NCI-H2107 (cell line): ENCODE measurements around the gene GALK1.

ENCODE experiments used
- DNase-seq: peaks from one replicate; lab custom pipeline; 2025; lab: John Stamatoyannopoulos, UW

GALK1 gene

GRCh38 chr17:75749545-75750389 is 15.2 kb downstream of the GALK1 start:
- peak; percentile 50 for DNase-seq

GRCh38 chr17:75748706-75749105 is 16.3 kb downstream of the GALK1 start:
- no peak for DNase-seq

DNA sequence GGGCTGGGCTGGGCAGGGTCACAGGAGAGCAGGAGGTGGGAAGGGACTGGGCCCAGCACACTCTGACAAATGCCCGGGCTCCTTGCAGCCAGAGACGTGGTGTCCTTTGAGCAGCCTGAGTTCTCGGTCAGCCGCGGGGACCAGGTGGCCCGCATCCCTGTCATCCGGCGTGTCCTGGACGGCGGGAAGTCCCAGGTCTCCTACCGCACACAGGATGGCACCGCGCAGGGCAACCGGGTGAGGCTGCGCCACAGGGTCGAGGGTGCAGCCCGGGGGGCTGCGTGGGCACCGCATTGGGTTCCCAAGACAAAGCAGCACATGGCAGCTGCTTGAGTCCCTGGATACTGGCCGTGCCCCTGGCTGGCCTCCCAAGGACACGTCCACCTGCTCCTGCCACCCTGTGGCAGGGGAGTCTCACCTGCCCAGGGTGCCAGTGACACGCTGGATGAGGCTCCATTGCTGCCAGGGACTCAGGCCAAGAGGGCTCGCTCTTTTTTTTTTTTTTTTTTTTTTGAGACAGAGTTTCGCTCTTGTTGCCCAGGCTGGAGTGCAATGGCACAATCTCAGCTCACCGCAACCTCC is 21.3 kb downstream of the GALK1 start:
- no peak for DNase-seq

- DNase-seq: no peak
Measured at GRCh38 chr17:75742337-75742736, 22.7 kb downstream of the GALK1 start.

- DNase-seq: no peak
Measured at GRCh38 chr17:75740631-75741077, 24.3 kb downstream of the GALK1 start.

DNA sequence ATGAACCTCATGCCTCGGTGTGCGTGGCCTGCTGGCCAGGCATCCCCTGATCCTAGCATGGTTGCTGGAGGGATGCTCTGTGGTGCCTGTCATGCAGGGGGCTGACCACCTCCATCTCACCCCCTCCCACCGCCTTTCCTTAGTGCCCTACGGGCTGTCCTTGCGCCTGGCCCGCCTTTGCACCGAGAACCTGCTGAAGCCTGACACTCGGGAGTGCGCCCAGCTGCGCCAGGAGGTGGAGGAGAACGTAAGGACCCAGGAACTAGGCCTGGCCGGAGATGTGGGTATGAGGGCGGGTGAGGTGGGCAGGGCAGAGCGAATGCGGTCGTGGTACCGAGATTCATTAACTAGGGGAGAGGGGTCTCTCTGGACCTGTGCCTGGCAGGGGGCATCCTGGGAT is 24.8 kb downstream of the GALK1 start:
- DNase-seq: no peak

- no peak for DNase-seq
Measured at GRCh38 chr17:75739801-75740200, 25.2 kb downstream of the GALK1 start.

- DNase-seq: no peak
Measured at GRCh38 chr17:75739174-75739573, 25.8 kb downstream of the GALK1 start.

DNA sequence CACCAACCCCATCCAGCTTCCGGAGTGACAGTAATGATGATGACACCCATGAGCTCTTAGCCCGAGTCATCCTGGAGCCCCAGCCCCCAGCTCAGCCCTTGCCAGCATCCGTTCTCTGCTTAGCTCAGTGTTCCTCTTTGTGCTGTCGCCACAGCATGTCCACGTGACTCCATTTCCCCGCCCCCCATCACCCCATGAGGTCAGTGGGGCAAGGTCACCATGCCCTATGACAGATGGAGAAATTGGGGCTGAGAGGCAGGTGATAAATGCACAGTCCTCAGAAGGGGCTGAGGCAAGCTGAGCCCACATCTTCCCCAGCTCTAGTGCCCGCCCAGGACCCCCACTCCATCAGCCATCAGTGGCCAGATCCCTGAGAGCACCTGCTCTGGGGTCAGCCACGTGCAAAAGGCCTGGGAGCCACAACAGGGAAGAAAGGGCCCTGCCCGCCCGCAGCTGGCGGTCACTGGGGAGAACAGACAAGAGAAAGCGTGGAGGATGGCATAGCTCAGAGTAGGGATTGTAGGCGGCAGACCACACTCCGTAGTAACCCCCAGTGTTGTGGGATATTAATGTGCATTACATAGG is 26.7 kb downstream of the GALK1 start:
- no peak for DNase-seq

DNA sequence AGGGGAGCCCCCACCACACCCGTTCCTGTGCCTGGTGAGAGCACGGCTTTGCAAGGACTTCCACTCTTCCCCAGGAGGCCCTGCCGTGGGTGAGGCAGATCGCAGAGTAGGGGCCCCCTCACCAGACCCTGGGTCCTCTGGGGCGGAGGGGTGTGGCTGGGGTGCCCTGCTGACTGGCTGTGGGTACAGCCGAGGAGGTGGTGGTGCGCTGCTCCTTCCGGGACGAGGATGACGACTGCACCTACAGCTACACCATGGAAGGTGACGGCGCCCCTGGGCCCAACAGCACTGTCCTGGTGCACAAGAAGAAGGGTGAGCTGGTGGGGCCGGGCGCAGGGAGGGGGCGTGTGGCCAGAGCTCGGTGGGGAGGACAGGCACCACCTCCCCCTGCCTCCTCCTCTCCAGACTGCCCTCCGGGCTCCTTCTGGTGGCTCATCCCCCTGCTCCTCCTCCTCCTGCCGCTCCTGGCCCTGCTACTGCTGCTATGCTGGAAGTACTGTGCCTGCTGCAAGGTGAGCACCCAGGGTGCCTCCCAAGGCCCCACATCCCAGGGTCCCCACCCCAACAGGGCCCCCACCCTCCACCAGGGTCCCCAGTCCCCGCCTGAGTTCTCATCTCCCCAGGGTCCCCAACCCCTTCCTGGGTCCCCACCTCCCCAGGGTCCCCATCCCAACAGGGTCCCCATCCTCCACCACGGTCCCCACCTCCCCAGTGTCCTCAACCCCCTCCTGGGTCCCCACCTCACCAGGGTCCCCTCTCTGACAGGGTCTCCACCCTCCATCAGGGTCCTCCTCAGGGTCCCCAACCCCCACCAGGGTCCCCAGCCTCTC is 27.6 kb downstream of the GALK1 start:
- no peak for DNase-seq

- DNase-seq: no peak
Measured at GRCh38 chr17:75736173-75736835, 28.7 kb downstream of the GALK1 start.

DNA sequence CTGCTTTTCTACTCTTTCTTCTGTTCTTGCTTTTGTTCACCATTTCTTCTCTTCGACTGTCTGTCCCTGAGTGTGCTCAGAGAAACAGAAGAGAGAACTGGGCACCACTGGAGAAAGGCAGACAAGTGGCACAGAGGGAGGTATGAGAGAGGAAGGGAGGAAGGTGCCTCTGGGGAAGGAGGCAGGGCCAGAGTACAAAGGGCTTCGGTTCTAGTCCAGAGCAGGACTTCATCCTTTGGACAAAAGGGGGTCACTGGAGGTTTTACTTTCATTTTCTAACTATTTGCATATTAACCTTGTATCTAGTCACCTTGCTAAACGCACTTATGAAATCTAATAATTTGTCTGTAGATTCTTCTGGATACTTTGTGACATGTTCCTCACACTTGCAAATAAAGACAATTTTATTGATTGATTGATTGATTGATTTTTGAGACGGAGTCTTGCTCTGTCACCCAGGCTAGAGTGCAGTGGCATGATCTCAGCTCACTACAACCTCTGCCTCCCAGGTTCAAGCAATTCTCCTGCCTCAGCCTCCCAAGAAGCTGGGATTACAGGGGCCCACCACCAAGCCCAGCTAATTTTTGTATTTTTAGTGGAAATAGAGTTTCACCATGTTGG is 30.2 kb downstream of the GALK1 start:
- no peak for DNase-seq

DNA sequence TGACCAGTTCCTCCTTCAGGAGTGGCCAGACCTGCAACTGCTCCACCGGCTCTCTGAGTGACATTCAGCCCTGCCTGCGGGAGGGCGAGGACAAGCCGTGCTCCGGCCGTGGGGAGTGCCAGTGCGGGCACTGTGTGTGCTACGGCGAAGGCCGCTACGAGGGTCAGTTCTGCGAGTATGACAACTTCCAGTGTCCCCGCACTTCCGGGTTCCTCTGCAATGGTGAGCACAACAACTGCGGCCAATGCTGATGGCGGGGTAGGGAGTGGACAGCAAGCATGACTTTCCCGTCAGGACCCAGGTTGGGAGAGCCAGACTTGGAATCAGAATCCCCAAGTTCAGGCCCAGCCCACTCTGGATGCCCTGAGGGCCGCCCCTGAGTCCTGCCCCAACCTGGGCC is 31.5 kb downstream of the GALK1 start:
- no peak for DNase-seq

GRCh38 chr17:75731716-75732498 is 33.1 kb downstream of the GALK1 start:
- DNase-seq: no peak

- no peak for DNase-seq
Measured at GRCh38 chr17:75731086-75731715, 33.8 kb downstream of the GALK1 start.

DNA sequence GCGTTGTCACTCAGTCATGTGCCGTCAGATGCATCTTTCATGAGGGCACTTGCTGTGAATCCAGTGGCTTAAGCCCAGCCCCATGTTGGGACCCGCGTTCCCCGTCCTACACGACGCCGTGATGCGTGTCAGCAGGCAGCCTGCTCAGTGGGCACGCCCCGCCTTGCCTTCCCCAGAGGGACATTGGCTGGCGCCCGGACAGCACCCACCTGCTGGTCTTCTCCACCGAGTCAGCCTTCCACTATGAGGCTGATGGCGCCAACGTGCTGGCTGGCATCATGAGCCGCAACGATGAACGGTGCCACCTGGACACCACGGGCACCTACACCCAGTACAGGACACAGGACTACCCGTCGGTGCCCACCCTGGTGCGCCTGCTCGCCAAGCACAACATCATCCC is 34.9 kb downstream of the GALK1 start:
- no peak for DNase-seq

DNA sequence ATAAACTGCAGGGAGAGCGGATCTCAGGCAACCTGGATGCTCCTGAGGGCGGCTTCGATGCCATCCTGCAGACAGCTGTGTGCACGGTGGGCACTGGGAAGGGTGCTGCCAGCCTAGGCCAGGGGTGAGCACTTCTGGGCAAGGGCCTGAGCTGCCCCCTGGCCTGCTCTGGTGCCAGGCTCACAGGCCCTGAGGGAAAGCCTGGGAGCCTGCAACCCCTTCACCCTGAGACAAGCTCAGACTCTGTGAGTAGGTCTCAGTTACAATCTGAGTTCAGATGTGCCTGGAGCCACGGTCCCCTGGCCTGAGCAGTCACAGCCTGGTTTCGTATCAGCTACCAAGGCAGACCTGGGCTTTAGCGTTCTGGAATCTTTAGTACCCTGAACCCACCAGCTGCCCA is 35.6 kb downstream of the GALK1 start:
- DNase-seq: no peak

DNA sequence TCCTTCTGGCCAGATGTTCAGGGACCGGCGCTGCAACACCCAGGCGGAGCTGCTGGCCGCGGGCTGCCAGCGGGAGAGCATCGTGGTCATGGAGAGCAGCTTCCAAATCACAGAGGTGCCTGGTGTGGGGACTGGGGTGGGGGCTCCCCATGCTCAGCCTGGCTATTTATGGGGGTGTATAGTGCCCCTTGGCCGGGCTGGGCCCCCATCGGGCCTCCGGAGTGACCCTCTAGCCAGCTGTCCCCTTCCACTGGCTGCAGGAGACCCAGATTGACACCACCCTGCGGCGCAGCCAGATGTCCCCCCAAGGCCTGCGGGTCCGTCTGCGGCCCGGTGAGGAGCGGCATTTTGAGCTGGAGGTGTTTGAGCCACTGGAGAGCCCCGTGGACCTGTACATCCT is 37.6 kb downstream of the GALK1 start:
- DNase-seq: no peak

- no peak for DNase-seq
Measured at GRCh38 chr17:75725504-75725903, 39.5 kb downstream of the GALK1 start.
